Small intestine (tissue), 7 donors: ENCODE data around the gene MIOS. TPM values are rescaled to one million over a fixed set of nuclear protein-coding genes. Genes with fewer than 3 reads are reported as not detected.
A peak's percentile ranks its signal among the peaks of the same experiment; 100 is the strongest.
"Not testable (repeated sequence)": the region's sequence is repeated elsewhere in the genome, so short reads cannot be mapped to it uniquely, and the experiment has no call there.

ENCODE experiments used
- DNase-seq, 2 donors: peaks; one replicate each; pipeline versions ENCODE4 v3.0.0 to v3.0.0-alpha.2; 2013
- FAIRE-seq: peaks from 2 replicates; lab custom pipeline; 2012; peaks lifted over from hg19 to GRCh38; lab: Jason Lieb, UNC
- H3K27ac ChIP-seq, 3 donors: one replicate each; pipeline ENCODE4 v1.5.1; 2013; ENCODE audit warnings: low read length in 2 of 3, mild to moderate bottlenecking in 2 of 3, control low read depth in 1 of 3, inconsistent platforms in 1 of 3, low read depth in 1 of 3, moderate library complexity in 1 of 3
- H3K27me3 ChIP-seq, 3 donors: one replicate each; pipeline ENCODE4 v1.6.1; 2013; ENCODE audit warnings: low read length in 3 of 3, inconsistent platforms in 1 of 3; ENCODE audit not compliant: control insufficient read depth in 3 of 3, insufficient read depth in 3 of 3
- H3K36me3 ChIP-seq, 3 donors: one replicate each; pipeline ENCODE4 v1.6.1; 2013; ENCODE audit warnings: low read length in 3 of 3, inconsistent platforms in 1 of 3, low read depth in 1 of 3, mild to moderate bottlenecking in 1 of 3, moderate library complexity in 1 of 3; ENCODE audit not compliant: control insufficient read depth in 3 of 3, insufficient read depth in 2 of 3
- H3K4me1 ChIP-seq, 3 donors: one replicate each; pipeline ENCODE4 v1.6.1; 2013; ENCODE audit warnings: low read length in 2 of 3, inconsistent platforms in 1 of 3, low read depth in 1 of 3, mild to moderate bottlenecking in 1 of 3, moderate library complexity in 1 of 3; ENCODE audit not compliant: control insufficient read depth in 3 of 3, insufficient read depth in 2 of 3
- H3K4me3 ChIP-seq, 3 donors: one replicate each; pipeline ENCODE4 v1.5.1; 2013; ENCODE audit warnings: low read length in 3 of 3, control low read depth in 1 of 3, inconsistent platforms in 1 of 3, low read depth in 1 of 3, mild to moderate bottlenecking in 1 of 3, moderate library complexity in 1 of 3
- H3K9me3 ChIP-seq, 2 donors: one replicate each; pipeline ENCODE4 v1.6.1; 2013; ENCODE audit warnings: low read depth in 1 of 2, low read length in 1 of 2; ENCODE audit not compliant: control insufficient read depth in 2 of 2, insufficient read depth in 1 of 2
- WGBS, 3 donors: extraction: QIAGEN DNeasy Blood & Tissue Kit; methylation state at CpG; one replicate each; pipeline ENCODE4 v1.1.7; 2013; 5-methylcytosine and 5-hydroxymethylcytosine counted together
- polyA plus RNA-seq, 4 donors: library from polyadenylated mRNA; stranded (reverse) in 3 of 4; unstranded in 1 of 4; fragments of 200-250 nt in 3 of 4; fragments of 120-200 nt in 1 of 4; gene quantifications; one replicate each; pipeline versions ENCODE4 v1.2.1 to v1.2.3, GENCODE V29; 2013
- donor health status: healthy with polysubstance abuse.
- donor health status: control.
- donor health status: control.
- donor health status: Bipolar disorder and iron deficiency.
- donor health status: healthy.

The MIOS gene
- polyA plus RNA-seq, 4 donors = 10.5 to 20.0 (median 12.3) TPM

DNA sequence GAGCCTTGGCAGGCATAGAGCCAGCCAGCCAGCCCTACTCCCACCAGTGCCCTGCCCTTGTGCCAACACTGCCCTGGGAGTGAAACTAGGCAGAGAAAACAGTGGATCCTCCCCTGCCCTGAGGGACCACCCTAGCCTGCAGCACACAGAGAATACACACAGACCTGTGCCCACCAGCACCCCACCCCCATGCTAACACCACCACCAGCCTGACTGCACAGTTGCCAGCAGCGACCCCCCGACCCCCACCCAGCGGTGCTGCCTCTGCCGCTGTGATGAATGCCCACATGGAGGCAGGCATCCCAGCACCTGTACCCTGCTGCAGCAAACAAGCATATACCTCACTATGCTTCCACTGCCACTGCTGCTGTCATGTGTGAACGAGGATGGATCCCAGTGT is 9.4 kb upstream of the MIOS start:
- FAIRE-seq (no peak), DNase-seq (no peak)
- WGBS, 3 donors = 86 to 92% (median 89%) methylated on average over 5 of the region's 5 CpGs
- Histone ChIP-seq H3K27ac (no peak overlapping the region), H3K36me3 (no peaks in the 10 kb centered on the region), H3K4me1 (no peaks in the 10 kb centered on the region), H3K27me3 (no peaks in the 10 kb centered on the region), H3K9me3 (peaks cover 0 to 4% of the 10 kb centered on the region in 2 donors), H3K4me3 (no peak overlapping the region)

DNA sequence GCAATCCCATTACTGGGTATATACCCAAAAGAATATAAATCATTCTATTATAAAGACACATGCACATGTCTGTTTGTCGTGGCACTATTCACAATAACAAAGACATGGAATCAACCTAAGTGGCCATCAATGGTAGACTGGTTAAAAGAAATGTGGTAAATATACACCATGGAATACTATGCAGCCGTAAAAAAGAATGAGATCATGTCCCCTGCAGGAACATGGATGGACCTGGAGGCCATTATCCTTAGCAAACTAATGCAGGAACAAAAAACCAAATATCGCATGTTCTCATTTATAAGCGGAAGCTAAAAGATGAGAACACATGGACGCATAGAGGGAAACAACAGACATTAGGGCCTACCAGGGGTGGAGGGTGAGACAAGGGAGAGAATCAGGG is 5.1 kb upstream of the MIOS start:
- DNase-seq, H3K9me3 ChIP-seq, H3K4me1 ChIP-seq, H3K36me3 ChIP-seq, FAIRE-seq, H3K27ac ChIP-seq, H3K4me3 ChIP-seq, H3K27me3 ChIP-seq: not testable (repeated sequence)
- 97 to 98% (median 98%) methylated on average over 5 of the region's 5 CpGs for WGBS, 3 donors

DNA sequence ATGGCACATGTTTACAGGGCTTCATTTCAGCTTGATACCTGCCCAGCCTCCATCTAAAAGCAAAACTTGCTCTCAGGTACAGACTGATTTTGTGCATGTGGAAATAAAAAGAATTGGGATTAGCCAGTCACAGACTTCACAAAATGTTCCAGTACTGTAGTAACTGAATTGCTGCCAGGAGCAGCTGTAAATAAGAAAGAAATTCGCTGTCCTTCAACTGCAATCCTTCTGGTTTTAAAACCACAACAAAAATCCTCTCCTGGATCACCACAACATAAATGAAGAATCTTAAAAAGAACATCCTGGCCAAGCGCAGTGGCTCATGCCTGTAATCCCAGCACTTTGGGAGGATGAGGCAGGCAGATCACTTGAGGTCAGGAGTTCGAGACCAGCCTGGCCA is 3.9 kb upstream of the MIOS start:
- Histone ChIP-seq H3K4me3 (no peak overlapping the region), H3K4me1 (peaks cover 0 to 5% (median 0%) of the 10 kb centered on the region in 3 donors), H3K27me3 (no peaks in the 10 kb centered on the region), H3K27ac (no peak overlapping the region), H3K9me3 (no peaks in the 10 kb centered on the region), H3K36me3 (no peaks in the 10 kb centered on the region)
- no peak for FAIRE-seq
- no peak for DNase-seq
- 71 to 86% (median 83%) methylated on average over 3 of the region's 3 CpGs for WGBS, 3 donors

DNA sequence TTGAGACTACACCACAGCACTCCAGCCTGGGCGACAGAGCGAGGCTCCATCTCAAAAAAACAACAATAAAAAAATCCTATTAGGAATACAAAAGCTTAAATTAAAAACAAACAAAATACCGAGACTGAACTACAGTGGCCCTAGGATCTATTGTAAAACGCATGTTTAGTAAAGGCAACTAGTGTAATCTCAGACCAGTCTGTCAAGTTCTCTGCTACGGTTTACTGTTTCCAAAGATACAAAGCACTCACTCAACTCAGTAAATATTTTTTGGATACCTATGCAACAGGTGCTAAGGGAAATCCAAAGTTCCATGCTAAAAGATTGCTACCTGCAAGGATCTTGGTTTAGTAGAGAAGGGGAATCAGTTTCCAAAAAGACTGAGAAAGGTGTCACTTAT is 3.4 kb upstream of the MIOS start:
- H3K36me3 ChIP-seq = no peaks in the 10 kb centered on the region
- H3K27ac ChIP-seq = no peak overlapping the region
- peaks cover 0 to 10% (median 4%) of the 10 kb centered on the region in 3 donors for H3K4me1 ChIP-seq
- no peaks in the 10 kb centered on the region for H3K27me3 ChIP-seq
- 55 to 78% (median 67%) methylated on average over 5 of the region's 5 CpGs for WGBS, 3 donors
- H3K9me3 ChIP-seq = no peaks in the 10 kb centered on the region
- no peak for DNase-seq
- FAIRE-seq = no peak
- H3K4me3 ChIP-seq = no peak overlapping the region

DNA sequence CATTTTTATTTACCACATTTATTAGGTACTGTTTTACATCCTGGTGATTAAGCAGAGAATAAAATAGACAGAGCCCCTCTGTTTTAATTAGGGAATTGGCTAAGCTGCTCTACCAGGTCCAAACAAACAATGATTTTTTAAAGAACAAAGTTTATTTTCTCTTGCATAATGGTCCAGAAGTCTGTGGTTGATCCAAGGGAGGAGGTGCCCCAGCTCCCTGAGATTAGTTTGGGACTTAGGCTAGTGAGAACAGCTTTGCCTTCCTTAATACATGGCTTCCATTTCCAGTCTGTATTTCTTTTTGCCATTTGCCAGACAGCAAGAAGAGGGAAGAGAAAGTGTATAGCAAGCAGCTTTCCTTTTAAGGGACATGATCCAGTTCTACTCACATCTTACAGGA is 2.9 kb upstream of the MIOS start:
- DNase-seq (no peak), FAIRE-seq (no peak)
- H3K36me3 ChIP-seq = no peaks in the 10 kb centered on the region
- no peak overlapping the region for H3K4me3 ChIP-seq
- H3K27ac ChIP-seq = peak overlapping the region in 1 of 3 donors; percentile 41
- H3K4me1 ChIP-seq = peaks cover 3 to 12% (median 6%) of the 10 kb centered on the region in 3 donors
- H3K9me3 ChIP-seq = no peaks in the 10 kb centered on the region
- no peaks in the 10 kb centered on the region for H3K27me3 ChIP-seq

DNA sequence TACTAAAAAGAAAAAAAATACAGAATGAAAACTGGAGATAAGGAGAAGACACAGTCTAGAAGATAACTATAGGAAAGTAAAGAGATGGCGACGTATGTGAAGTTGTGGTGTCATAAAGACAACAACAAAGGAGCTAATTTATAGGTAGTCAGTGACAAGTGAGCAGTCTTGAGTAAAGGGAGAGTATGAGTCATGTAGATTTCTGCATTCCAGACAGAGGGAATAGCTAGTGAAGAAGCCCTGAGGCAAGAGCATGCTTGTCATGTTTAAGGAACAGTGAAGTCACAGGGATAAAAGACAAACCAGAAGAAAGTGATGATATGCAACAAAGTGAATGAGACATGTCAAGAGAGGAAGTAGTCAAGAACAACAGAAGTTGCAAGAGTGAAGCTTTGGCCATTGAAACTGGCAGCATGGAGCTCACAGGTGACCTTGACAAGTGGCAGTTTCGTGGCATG is 2.3 kb upstream of the MIOS start:
- 74 to 92% (median 83%) methylated on average over 3 of the region's 3 CpGs for WGBS, 3 donors
- FAIRE-seq (no peak), DNase-seq (peak in 1 of 2 donors; percentile 60)
- H3K36me3 ChIP-seq = no peaks in the 10 kb centered on the region
- H3K9me3 ChIP-seq = no peaks in the 10 kb centered on the region
- peaks cover 3 to 12% (median 9%) of the 10 kb centered on the region in 3 donors for H3K4me1 ChIP-seq
- H3K27me3 ChIP-seq = no peaks in the 10 kb centered on the region
- no peak overlapping the region for H3K4me3 ChIP-seq
- H3K27ac ChIP-seq = peak overlapping the region in 1 of 3 donors; percentile 41

DNA sequence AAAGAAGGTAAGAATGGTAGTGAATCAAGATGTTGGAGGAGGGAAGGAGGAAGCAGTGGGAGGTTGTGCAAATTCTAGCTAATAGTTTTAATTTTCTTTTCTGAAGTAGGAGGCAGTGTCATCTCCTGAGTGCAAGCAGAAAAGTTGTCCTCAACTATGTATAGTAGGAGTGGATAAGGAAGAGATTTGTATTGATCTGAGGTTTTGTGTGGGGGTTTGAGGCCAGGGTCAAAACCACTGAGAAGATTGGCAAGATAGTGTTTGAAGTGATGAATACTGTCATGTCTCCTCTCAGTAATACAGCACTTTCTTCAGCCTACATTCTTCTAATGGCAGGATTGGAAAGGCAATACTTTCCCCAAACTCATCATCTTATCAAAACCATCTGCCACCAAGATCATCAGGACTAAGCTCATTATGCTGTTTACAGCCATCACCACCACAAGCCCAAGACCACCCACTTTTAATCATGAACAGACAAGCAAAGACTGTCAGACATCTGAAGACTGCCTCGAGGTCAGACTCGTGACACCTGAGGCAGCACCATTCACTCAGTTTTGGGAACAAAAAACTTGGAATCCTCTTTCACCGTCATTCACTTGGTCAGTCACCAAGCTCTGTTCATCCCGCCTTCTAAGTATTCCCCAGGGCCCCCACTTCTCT is 1.5 kb upstream of the MIOS start:
- no peak overlapping the region for H3K4me3 ChIP-seq
- FAIRE-seq = no peak
- H3K27me3 ChIP-seq = no peaks in the 10 kb centered on the region
- no peaks in the 10 kb centered on the region for H3K9me3 ChIP-seq
- no peaks in the 10 kb centered on the region for H3K36me3 ChIP-seq
- H3K27ac ChIP-seq = no peak overlapping the region
- H3K4me1 ChIP-seq = peaks cover 3 to 12% (median 12%) of the 10 kb centered on the region in 3 donors
- WGBS, 3 donors = 93 to 99% (median 96%) methylated on average over 4 of the region's 4 CpGs
- DNase-seq = no peak

DNA sequence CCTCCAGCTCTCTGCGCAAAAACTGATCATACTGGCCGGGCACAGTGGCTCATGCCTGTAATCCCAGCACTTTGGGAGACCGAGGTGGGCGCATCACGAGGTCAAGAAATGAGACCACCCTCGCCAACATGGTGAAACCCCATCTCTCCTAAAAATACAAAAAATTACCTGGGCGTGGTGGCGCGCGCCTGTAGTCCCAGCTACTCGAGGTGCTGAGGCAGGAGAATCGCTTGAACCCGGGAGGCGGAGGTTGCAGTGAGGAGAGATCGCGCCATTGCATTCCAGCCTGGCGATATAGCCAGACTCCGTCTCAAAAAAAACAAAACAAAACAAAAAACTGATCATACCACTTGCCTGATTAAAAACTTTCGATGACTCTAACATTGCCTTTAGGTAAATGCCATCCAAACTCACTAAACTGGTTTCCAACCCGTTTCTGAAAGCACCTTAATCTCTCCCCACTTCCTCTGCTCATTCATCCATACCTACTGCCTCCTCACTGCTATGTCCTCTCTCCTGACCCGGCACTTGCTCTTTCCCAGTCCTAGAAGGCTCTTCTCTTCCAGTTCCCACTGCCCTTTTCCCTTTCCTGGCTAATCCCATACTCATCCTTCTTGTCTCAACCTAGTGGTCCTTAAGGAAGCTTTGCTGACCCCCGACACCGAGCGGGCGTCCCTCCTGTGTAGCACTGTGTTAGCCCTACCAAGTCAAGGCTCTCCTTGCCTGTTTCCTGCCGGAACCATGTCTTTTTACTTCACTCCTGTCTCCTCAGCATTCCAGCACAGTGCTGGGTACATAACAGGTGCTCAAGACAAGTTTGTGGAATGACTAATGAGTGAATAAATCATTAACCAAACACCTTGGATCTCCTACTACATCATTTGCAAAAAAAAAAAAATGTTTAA is 686 bp upstream of the MIOS start:
- no peak for FAIRE-seq
- Histone ChIP-seq H3K9me3 (no peaks in the 10 kb centered on the region), H3K27ac (peak overlapping the region; percentile 83 to 96 (median 96)), H3K4me1 (peaks cover 3 to 12% (median 12%) of the 10 kb centered on the region in 3 donors), H3K36me3 (peaks cover 0 to 3% (median 0%) of the 10 kb centered on the region in 3 donors), H3K4me3 (peak overlapping the region in 2 of 3 donors; percentile 75 to 97), H3K27me3 (no peaks in the 10 kb centered on the region)
- DNase-seq = peak in 1 of 2 donors; percentile 81
- whole genome bisulfite sequencing, 3 donors = 61 to 82% (median 64%) methylated on average over 26 of the region's 26 CpGs
